Right lung (tissue), 5 donors: ENCODE results near the gene XDH. TPM values are rescaled to one million over a fixed set of nuclear protein-coding genes. Genes with fewer than 3 reads are reported as not detected.

ENCODE experiments used
- polyA plus RNA-seq, 5 donors: library from polyadenylated mRNA; unstranded; fragments of 120-200 nt; gene quantifications; one replicate each; pipeline versions ENCODE4 v1.2.1 to v1.2.3, GENCODE V29; 2013; ENCODE audit warnings: inconsistent platforms in 1 of 5, low replicate concordance in 1 of 5; ENCODE audit not compliant: insufficient read length in 5 of 5, insufficient read depth in 1 of 5

XDH gene
- polyA plus RNA-seq, 5 donors, result 0.04 to 0.45 (median 0.10) TPM

Other genes starting within 250 kb of the XDH start
- gene CAPN14, start 197.2 kb downstream of the XDH start, polyA plus RNA-seq, result under 1 TPM; 0.19 to 0.27 (median 0.26) TPM
- gene EHD3, start 180.6 kb downstream of the XDH start, polyA plus RNA-seq, result 10 to 100 TPM in 2 of 5 donors, 1 to 10 TPM in 3; 7.5 to 10.8 (median 9.0) TPM
- gene SRD5A2, start 166.2 kb upstream of the XDH start, polyA plus RNA-seq, result under 1 TPM; 0.05 to 0.82 (median 0.49) TPM